NCI-H1092 treated with DMSO at 0.1 percent for 48 hours (cell line): Measurements from ENCODE around the gene NUTF2.
A peak's percentile ranks its signal among the peaks of the same experiment; 100 is the strongest.
"Not testable (repeated sequence)": the region's sequence is repeated elsewhere in the genome, so short reads cannot be mapped to it uniquely, and the experiment has no call there.

Experiments
- DNase-seq: peaks from one replicate; lab custom pipeline; 2025; lab: John Stamatoyannopoulos, UW

NUTF2 gene

DNA sequence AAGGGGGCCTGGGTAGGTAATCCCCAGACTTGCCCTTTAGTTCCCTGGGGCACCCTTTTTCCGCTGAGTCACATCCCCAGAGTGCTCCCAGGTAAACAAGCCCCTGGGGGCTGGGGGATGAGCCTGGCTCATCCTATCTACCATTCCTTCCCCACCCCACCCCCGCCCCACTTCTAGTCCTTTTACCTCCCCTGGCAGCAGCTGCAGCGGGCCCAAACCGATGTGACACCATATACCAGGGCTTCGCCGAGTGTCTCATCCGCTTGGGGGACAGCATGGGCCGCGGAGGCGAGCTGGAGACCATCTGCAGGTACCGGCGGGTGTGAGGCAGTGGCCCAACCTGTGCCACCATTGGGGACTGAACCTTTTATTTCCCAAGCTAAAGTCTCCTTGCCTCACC is 38.8 kb downstream of the NUTF2 start:
- no peak for DNase-seq

DNA sequence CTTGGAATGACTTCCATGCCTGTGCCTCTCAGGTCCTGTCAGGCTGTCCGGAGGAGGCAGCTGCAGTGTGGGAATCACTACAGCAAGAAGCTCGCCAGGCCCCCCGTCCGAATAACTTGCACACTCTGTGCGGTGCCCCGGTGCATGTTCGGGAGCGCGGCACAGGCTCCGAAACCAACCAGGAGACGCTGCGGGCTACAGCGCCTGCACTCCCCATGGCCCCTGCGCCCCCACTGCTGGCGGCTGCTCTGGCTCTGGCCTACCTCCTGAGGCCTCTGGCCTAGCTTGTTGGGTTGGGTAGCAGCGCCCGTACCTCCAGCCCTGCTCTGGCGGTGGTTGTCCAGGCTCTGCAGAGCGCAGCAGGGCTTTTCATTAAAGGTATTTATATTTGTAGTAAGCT is 39.2 kb downstream of the NUTF2 start:
- no peak for DNase-seq

DNA sequence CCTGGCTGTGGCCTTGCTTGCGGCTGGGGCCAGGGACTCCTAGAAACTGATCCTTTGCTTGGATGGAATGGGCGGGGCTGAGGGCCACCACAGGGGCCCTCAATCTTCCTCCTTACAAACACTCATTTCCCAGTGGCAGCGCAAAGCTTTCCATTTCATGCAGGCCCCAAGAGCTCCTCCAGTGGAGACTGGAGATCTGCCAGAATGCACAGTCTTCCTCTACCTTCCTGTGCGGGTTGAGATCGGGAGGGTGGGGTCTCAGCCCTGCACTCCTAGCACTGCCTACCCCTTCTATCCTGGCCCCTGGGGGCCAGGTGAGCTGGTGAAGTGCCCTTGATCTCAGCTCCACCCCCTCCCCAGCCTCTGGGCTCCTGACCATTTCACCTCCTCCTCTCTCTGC is 39.7 kb downstream of the NUTF2 start:
- DNase-seq = no peak

DNA sequence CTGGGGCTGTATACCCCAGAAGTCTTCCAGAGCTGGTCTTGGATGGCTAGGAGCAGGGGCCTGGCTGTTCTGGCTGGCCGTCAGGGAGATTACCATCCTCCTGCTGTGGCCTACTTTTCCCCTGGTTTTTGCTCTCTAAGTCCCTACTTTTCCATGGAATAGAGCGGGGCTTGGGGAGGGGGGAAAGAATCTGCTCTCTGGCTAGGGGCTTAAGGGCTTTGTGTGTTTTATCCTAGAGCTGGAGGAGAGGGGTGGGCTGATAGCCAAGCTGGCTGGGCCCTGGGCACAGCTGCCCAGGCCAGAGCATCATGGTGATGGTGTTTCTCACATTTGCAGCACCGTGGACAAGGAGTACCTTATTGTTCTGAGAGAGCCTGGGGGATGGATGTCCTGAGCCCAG is 41.6 kb downstream of the NUTF2 start:
- no peak for DNase-seq

DNA sequence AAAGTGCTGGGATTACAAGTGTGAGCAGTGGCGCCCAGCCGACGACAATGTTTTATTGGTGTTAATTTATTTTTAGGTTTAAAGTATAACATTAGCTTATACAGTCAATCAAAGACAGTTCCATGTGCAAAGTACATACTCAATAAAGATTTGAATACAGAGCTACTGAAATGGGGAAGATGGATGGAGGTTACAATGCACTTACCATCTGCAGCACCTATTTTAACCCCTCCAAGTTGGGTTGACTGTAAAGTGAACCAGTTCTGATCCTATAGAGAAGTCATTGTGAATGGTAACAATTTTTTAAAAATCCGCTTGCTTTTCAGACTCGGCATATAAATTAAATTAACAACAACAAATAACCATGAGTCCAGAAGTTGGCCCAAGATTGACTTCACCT is 45.6 kb downstream of the NUTF2 start:
- no peak for DNase-seq

DNA sequence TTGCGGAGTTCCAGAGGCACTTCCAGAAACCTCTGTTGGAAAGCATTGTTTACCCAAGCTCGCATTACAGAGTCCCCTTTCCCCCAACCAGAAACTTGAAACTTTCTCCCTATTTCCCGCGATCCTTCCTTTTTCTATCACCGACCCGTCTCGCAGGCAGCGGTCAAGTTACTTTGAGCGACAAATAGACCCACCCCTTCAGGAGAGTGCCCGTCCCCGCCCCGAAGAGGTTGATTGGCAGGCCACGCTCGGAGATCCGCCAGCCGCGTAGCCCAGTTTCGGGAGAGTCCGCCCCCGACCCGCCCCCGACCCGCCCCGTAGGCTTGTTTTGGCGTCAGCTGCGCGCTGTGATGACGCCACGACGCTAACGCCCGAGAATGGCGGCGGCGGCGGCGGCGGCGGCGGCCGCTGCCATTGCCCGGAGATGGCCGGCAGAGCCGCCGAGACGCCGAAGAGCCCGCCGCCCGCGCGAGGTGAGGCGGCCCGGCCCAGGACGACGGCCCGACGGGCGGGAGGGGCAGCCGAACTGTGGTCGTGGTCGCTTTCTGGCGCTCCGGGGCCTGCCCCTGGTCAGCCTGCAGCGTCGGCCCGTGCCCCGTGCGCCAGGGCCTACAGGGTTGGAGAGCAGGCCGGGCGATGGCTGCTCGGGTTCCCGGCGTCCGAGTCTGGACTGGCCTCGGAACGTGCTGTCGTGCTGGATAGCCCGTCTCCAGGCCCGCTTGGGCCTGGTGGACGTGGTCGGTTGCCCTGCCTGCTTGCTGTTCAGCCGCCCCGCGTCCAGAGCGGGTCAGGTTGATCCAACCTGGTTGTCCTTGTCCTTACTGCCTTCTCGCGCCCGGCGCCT is 46.4 kb downstream of the NUTF2 start, which contains the start of gene PSKH1:
Gene PSKH1 (plus strand): TSS at position 356 of the 844 bp plus-strand sequence. CDS start 15,496 bp downstream, outside the sequence.
- DNase-seq = peak; percentile 95

DNA sequence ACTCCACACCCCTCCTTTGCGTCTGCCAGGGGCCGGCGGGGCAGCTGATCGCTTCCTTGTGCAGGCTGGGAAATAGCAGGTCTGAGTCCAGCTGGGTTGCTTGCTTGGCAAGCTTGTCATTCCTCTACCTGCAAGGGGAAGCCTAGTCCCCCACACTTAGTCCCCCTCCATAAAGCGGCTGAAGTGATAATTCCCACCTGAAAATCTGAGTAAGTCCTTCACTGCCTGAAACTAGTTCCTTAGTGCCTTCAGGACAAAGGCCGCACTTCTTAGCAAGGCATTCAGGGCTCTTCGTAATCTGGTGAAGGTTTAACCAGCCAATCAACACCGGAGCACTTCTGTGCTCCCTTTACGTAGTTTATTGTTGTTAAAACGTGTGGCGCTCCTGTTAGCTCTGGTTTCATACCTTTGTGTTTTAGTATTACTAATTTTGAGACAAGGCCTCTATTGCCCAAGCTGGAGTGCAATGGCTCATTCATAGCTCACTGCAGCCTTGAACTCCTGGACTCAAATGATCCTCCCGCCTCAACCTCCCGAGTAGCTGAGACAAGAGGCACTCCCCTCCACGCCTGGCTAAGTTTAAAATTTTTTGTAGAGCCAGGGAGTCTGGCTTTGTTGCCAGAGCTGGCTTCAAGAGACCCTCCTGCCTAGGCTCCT is 47.1 kb downstream of the NUTF2 start:
- no peak for DNase-seq

DNA sequence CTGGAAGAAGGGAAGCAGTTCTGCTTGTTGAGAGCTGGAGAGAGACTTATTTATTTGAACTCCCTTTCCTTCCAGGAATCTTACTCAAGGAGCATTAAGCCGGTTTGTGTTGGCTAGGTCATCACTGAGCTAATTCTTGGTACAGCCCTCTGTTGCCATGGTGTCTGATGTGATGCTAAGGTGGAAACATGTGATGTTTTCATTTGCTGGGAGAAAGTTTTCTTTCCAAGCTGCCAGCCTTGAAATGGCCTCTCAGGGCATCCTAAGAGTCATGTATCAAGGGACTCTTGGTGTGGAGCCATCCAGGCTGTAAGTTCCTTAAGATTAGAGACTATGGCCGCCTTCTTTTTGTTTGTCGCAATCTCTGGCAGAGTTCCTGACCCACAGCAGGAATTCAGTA is 50.5 kb downstream of the NUTF2 start:
- no peak for DNase-seq

DNA sequence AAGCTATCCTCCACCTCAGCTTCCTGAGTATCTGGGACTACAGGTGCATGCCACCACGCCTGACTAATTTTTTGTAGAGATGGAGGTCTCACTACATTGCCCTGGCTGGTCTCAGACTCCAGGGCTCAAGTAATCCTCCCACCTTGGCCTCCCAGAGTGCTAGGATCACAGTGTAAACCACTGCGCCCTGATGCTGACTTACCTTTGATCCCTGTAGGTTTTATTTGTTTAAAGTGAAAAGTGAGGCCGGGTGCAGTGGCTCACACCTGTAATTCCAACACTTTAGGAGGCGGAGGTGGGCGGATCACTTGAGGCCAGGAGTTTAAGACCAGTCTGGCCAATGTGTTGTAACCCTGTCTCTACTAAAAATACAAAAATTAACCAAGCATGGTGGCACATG is 55.0 kb downstream of the NUTF2 start:
- no peak for DNase-seq

DNA sequence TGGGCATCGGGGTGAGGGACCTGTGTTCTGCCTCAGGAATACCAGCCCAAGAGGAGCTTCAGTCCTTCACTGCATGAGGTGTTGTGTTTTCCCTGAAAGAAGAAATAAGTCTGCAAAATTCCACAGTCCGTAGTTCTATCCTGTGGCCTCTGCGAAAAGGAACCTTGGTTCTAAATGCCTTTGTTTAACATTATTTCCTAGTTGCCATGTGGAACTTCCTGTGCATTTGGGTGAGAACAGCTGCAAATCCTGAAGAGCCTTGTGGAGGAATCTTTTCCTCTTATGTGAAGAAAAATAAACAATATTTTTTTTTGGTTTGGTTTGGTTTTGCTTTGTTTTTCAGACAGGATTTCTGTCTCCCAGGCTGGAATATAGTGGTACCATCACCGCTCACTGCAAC is 56.1 kb downstream of the NUTF2 start:
- no peak for DNase-seq

DNA sequence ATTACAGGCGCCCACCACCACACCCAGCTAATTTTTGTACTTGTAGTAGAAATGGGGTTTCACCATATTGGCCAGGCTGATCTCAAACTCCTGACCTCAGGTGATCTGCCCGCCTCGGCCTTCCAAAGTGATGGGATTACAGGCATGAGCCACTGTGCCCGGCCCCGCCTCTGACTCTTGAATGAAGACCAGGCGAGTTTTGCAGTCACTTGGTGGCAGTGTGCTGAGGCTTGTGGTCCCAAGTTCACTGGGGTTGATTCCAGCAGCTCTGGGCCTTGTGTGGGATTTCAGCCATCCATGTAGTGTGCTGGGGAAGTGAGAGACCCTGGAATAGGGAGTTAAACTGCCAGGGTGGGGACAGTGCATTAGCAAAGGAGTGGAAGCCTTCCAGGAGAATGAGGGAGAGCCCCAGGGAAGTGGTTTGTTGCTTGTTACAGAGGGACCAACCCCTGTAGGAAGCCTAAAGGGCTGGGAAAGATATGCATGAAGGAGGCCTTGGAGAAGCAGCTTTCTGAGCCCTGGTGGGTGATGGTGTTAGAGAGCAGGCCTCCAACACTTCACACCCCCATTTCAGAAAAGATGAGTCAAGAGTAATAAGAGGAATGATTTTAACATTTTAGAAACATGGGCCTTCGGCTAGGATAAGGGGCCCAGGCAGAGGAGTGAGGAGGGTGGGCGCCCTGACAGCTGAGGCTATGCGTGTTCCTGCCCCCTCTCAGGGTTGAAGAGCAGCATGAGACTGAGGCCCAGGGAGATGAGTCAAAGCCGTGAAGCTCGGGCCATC is 60.9 kb downstream of the NUTF2 start:
- no peak for DNase-seq

DNA sequence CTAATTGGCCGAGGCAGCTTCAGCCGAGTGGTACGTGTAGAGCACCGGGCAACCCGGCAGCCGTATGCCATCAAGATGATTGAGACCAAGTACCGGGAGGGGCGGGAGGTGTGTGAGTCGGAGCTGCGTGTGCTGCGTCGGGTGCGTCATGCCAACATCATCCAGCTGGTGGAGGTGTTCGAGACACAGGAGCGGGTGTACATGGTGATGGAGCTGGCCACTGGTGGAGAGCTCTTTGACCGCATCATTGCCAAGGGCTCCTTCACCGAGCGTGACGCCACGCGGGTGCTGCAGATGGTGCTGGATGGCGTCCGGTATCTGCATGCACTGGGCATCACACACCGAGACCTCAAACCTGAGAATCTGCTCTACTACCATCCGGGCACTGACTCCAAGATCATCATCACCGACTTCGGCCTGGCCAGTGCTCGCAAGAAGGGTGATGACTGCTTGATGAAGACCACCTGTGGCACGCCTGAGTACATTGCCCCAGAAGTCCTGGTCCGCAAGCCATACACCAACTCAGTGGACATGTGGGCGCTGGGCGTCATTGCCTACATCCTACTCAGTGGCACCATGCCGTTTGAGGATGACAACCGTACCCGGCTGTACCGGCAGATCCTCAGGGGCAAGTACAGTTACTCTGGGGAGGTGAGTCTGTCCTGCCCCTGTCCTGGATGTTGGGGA is 62.5 kb downstream of the NUTF2 start:
- DNase-seq = no peak

DNA sequence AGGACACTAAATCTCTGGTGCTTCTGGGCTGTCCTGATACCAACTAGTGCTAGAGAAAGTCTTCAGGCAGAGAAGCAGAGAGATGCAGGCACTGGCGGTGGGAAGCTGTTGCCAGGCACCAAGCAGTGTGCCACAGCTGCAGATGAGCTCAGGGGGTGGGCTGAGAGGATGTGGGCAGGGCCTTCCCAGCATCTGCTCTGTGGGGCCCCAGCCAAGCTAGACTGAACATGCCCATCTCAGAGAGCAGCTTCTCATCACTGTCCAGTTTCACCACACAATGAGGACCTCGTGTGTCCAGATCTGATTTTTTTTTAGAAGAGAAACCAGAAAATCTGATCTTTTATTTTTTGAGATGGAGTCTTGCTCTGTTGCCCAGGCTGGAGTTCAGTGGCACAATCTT is 63.4 kb downstream of the NUTF2 start:
- peak; percentile 8 for DNase-seq

DNA sequence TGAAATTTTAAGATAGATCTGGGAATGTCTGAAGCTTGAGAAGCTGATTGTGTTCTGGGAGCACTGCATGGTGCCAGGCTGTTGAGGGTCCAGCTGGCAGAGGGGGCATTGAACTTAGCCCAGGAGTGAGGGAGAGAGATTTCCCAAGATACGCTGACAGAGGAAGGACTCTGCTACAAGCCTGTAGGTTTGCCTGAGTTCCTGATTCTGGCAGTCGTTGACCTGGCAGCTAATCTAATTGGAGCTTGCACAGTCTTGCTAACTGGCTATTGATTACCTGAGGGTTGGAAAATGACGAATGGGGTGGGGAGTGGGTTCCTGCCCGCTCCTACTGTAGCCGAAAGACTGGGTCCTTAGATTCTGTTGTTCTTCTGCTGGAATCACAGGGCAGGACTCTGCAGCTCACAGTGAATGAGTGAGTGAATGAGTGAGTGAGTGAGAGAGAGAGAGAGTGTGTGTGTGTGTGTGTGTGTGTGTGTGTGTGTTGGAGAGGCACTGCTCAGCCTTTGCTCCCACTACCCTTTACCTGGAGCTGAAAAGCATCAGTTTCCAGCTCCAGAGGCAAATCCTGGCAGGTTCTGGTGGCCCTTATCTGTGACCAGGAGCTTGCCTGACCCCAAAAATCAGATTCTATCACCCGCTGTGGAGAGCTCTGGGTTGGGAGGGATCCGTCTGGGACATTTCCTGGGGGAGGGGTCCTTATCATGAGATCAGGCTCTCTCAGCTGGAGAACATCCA is 68.2 kb downstream of the NUTF2 start:
- DNase-seq = no peak

DNA sequence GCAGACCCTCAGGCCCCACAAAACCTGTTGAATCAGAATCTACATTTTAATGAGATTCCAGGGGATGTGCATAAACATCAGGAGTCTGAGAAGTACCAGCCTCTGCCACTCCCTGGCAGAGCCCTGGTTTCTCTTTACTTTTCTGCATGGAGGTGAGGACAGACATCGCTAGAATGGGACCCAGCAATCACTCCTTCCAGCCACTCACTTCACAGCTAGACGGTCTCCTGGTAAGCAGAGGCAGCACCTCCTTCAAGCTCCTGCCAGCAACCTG is 68.7 kb downstream of the NUTF2 start:
- not testable (repeated sequence) for DNase-seq

DNA sequence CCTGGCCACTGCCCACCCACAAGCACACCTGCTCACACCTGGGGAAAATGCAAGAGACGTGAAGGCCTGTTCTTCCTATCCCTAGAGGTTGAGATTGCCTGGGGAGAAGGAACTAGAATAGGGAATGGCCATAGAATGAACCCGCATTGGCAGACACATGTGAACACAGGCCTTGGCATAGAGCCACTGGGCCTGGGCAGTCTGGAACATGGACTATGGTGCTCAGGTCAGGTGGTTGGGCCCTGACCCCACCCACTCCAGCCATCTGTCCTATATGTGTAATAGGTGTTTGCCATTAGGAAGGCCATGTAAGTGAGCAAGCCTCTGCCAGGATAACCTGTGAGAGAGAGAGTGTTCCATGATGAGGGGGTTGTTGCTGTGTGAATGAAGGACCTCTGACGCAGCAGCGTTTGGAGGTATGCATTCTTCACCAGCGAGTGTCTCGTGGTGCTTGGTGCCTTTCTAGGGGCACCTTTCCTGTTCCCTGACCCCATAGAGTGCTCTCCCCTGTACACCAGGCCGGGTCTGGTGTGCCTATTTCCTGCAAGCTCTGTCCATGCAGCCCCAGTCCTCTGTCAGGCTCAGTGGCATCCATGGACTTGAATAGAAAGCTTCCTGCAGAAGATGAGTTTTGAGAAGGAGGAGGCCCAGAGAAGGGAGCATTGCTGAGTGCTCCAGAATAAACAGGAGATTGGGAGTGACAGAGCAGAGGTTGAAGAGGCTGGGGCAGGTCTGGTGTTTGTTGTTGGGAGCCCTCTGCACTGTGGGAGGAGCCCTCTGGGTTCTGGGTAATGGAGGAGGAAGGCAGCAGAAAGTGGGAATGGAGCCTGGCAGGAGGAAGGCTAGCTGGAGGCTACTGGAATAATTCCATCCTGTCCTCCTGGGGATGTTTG is 69.3 kb downstream of the NUTF2 start:
- no peak for DNase-seq

DNA sequence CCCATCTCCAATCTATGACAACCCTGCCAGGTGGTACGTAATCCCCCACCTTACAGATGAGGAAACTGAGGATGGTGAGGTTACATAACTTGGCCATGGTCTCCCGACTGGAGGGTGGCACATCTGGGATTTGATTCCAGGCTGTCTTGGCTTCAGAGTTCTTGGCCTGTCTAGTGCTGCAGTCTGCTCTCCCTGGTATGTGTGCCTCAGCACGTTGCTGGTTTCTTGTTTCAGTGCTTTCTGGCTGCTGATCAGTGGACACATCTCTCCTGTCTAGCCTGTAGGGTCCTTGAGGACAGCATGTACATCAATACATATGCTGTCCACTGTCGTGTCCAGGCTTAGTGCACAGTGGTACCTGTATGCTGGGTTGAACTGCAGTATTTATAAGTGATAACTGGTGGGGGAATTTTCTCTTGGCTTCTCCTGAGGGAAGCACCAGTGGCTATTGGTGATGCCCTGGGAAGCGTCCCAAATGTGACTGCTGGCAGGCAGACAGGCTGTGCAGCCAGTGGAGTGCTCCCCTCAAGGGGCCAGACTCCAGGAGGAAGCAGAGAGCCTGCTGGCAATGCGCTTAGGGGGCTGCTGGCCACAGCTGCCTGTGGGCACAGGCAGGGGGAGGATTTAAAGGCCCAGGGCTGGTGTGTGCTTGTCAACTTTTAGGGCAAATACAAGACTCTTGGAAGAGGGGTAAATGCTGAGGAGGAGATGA is 70.6 kb downstream of the NUTF2 start:
- DNase-seq = peak; percentile 73

DNA sequence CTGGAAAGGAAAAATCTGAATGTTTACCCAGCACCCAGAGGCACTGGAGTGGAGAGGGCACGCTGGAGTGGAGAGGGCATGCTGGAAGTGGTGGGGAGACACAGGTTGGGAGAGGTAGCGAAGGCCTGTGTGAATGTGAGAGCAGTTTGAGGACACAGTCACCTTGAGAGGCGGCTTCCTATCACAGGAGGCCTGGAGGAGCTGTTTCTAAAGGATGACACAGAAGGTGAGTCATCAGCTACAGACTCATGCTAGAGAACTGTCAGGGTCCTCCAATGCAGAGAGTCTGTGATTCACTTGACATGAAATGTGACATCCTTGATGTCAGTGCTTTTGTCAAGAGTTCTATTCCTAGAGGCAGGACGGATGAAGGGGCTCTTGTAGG is 71.1 kb downstream of the NUTF2 start:
- DNase-seq = peak; percentile 35

DNA sequence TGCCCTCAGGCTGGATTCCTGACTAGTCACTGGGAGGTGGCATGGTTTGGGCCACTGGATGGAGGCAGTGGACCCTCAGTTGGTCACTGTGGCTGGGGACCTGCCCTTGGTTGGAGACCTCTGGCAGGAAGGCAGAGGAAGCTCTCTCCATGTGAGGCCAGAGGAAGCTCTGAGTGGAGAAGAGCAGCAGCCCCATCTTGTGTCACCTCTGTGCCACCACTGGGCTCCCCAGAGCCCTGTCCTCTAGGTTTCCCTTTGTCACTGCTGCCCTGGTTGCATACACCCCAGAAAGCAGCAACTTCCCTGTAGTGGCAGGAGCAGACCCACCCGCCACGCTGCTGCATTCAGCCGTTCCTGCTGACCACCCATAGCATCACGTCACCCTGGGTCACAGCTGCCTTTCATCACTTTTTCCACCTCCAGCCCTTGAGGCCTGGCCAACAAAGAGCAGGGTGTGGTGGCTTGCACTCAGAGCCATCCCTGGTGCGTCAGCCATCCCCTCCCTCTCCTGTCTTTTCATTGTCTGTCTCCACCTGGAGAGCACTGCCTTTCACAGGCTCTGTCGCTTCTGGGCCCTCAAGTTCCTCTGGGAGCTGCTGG is 73.0 kb downstream of the NUTF2 start:
- no peak for DNase-seq
